ENCODE measurements around the gene FAM170A. TPM values are rescaled to one million over a fixed set of nuclear protein-coding genes. Genes with fewer than 3 reads are reported as not detected.

The FAM170A gene
- total RNA-seq, 1 donor from 2014 or later = not detected

DNA sequence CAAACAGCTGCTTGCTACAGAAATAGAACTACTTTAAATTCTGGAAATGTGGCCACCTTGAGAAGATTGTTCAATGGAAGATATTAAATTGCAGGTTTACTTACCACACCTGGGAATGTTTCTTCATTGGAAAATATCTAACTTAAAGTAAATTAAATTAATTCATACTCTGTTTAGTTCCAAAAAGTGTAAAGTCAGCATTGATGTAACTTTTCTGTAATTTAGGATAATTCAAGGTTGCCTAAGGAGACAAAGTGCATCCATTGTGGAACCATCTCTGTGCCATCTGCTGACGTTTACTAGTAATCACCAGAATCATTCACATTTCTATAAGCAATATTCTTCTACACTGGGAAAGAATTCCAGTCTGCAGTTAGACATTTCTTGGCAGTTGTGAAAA lies 53.0 kb downstream of the FAM170A start:
- no peaks in the 10 kb centered on the region for H3K27me3 ChIP-seq
- H3K27ac ChIP-seq = no peak overlapping the region
- intact Hi-C loops (cut with DNase I) = no loop called here
- DNase-seq (no peak), ATAC-seq (no peak)
- H3K4me1 ChIP-seq = no peaks in the 10 kb centered on the region
- no peak overlapping the region for H3K4me3 ChIP-seq
- no peaks in the 10 kb centered on the region for H3K9me3 ChIP-seq
- TF ChIP-seq CTCF (IDR thresholded peaks at IDR 0.05) = no peak
- H3K36me3 ChIP-seq = no peaks in the 10 kb centered on the region

Other genes starting within 250 kb of the FAM170A start
- 335 TPM for gene HSD17B4, start 177.1 kb upstream of the FAM170A start, total RNA-seq